ENCODE data around the gene CELF6.
"Not testable (repeated sequence)": the region's sequence is repeated elsewhere in the genome, so short reads cannot be mapped to it uniquely, and the experiment has no call there.

The CELF6 gene

GRCh38 chr15:72315706-72316370 is 4.1 kb downstream of the CELF6 start:
- DNase-seq: no peak

DNA sequence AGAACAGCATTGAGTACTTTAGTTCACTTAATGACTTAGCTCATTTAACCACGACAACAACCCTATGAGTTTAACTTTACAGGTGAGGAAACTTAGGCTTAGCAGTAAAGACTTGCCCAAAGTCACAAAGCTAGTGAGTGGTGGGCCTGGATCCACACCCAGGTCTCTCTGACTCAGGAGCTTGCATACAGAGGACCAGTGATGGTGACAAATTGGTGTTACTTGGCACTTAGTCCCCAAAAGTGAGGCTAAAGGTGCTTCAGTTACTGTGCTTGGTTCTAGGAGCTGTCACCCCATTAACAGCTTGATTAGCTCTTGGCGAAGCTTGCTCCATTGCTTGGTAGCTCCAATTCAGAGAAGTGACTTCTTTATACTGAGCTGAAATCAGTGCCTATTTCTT is 6.1 kb downstream of the CELF6 start:
- no peak for DNase-seq

DNA sequence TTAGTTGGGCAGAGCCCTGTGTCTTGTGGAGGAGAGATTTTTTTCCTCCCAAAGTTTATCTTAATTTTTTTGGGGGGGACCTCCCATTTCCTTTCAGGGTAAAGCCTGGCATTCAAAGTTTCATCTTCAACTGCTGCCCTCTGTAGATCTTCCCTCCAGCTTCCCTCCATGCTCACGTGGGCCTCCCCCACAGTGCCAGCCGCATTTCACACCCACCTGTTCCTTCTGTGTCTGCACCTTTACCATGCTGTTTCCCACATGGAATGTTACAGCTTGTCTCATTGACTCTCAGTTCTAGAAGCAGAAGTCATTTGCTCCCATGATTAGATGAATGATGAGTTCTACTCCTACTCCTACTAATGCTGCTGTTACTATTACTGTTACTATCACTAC is 6.5 kb downstream of the CELF6 start:
- no peak for DNase-seq

- DNase-seq: peak; percentile 60
These were observed 7.1 kb downstream of the CELF6 start for GRCh38 chr15:72312605-72313447.

GRCh38 chr15:72307026-72307425 is 12.9 kb downstream of the CELF6 start:
- DNase-seq: no peak

DNA sequence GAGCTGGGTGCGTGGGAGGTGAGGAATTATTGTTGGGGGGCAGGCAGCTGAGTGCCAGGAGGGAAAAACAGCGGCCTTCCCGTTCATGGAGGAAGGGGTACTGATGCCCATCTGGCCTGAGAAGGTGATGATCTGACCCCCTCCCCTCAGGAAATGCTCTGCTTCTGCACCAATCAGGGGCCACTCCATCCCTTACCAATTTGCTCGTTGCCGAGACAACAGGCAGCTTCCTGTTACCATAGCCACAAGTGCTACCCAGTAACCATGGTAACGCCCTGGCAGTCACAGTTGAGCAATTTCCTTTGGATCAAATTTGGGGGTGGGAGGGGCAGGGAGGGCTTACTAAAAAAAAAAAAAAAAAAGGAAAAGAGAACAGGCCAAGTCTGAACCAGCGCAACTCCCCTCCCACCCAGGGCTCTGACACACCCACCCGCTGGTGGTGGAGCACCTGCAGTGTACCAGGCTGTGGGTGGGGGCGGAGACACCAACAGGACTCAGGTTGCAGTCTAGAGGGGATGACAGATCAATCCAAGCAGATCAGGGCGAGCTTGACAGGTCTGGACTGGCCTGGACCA is 13.7 kb downstream of the CELF6 start:
- DNase-seq: peak; percentile 52

- no peak for DNase-seq
These were observed 15.4 kb downstream of the CELF6 start for GRCh38 chr15:72304596-72304995.

GRCh38 chr15:72302955-72303354 is 17.0 kb downstream of the CELF6 start:
- DNase-seq: no peak

- no peak for DNase-seq
These were observed 30.2 kb downstream of the CELF6 start for GRCh38 chr15:72289597-72290325.

DNA sequence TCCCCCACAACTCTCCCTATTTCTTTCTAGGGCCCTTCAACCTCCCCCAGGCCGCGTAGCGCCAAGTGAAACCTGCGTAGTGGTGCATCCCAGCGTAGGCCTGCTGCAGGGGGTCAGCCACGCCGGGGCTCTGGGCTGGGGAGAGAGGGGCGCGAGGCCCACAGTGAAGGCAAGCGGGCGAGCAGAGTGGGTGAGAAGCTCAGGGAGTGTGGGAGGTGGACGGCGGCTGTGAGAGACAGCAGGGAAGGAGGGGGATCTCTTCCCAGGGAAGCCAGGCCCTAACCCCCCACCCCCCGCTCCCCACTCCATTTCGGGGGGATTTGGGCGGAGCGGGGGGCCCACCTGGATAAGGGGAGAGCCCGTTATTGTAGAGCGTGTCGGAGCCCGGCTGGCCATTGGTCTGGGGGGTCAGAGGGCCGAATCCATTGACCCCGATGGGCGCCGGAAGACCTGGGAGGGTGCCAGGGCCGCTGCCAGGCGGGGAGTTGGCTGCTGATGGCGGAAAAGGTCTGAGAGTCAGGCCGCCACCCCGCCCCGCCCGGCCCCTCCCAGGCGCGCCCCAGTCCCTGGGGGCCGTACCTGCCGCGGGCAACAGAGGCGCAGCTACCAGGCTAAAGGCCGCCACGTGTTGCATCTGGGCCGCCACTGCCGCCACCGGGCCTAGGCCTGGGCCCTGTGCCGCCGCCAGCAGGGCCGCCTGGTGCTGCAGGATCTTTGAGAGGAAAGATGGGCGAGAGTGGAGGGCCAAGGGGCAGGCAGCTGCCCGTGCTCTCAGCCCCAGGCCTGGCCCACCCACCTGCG is 31.0 kb downstream of the CELF6 start:
- DNase-seq: no peak

DNA sequence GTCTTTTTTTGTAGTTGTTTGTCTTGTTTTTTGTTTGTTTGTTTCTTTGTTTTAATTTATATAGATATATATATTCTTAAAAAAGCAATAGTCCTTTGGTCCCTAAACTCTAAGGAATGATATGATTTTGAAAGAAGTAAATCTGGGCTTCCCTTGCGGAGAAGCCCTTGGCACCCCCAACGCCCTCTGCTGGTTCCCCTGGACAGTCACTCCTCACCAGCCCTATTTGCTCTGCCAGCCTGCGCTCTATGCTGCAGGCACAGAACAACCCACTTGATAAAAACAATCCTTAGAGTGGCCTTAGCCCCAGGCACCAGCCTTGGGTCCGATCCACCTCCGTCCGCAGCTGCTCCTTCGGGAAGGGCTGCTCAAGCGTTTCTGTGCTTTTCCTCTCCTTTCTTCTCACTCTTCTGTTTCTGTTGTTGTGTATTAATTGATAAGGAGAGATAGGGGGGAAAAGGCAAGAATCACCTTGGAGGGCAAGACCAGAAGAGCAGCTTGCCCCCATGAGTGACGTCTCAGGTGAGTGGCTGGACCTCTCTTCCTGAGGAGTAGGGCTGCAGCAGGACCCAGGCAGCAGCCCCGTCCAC is 33.9 kb downstream of the CELF6 start:
- DNase-seq: peak; percentile 16

- DNase-seq: no peak
These were observed 34.6 kb downstream of the CELF6 start for GRCh38 chr15:72285402-72285801.

DNA sequence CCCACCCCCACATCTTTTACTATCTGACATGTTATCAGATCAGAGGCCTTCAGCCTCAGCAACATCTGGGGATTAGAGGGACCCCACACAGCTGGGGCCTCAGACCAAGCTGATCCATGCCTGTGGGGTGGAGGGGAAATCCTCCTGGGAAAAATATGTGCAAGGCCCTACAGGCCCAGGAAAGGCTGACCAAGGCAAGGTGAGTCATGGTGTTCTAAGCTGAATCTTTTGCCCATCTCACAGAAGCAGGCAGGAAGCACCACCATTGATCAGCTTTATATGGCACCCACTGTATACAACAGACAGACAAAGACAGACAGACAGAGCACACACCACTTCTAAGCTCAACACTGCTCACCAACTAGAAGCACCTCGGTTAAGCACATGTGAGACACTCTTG is 35.2 kb downstream of the CELF6 start:
- DNase-seq: no peak

DNA sequence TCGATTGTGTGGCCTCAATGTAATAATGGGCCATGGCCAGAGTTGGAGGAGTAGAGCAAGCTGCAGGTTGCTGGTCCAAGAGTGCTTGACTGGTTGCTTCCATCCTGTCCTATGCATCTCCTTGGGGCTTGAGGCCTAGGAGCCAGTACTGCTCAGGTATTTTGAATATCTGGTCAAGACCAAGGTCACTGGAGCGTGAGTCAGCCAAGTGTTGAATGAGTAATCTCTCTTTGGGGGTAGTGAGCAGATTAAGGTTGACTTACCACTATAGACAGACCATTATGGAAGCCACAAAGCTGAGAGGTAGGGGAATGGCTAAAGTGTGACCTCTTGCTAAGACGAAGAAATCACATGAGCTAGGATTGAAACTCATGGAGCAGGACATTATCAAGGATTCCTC is 38.2 kb downstream of the CELF6 start:
- no peak for DNase-seq

DNA sequence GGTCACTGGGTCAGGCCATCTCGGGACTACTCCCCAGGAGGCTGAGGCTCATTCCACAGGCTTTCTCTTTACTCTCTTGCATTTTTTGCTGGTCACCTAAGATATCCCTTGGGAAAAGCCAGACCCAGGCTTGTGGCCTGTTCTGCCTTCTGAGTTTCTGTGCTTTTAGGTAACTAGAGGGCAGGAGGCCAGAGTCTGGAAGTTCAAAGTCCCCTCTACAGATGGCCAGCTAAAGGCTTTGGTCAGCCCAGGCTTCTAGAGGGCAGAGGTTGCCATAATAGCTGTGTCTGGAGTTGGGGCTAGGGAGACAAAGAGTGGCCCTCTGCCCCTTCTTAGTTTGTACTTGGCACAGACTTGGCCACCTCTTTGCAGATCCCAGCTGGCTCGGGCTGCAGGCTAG is 39.2 kb downstream of the CELF6 start:
- DNase-seq: no peak

DNA sequence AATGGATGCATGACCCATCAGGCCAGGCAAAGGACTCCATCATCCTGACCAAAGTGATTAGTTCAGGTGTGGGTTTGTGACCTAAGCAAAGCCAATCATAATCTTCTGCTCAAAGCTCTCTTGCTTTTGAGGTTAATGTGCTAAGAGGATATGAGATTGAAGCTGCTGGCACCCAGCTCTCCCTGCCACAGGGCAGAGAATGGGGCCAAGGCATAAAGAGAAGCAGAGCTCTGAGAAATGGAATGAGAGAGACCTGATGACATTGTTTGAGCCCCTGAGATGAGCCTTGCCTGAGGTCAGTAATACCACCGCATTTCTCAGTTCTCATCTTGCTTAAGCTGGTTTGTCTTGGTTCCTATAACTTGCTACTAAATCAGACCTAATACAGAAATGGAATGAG is 41.2 kb downstream of the CELF6 start:
- DNase-seq: no peak

- DNase-seq: no peak
These were observed 43.6 kb downstream of the CELF6 start for GRCh38 chr15:72276326-72276700.

- not testable (repeated sequence) for DNase-seq
These were observed 44.2 kb downstream of the CELF6 start for GRCh38 chr15:72275635-72276325.

DNA sequence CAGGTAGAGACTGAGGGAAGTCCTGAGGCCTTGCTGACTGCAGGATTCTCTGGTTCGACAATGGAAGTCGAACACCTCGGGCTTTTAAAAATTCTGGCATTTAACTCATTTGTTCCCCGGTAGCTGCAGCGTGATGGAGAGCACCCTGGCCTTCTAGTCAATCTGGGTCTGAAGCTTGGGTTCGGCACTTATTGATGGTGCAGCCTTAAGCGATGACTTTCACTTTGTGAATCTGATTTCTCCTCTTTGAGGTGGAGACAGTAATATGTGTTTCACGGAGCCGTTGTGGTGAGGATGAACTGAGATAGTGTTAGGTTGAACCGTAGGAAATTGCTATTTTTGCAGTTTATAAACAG is 47.0 kb downstream of the CELF6 start:
- no peak for DNase-seq

DNA sequence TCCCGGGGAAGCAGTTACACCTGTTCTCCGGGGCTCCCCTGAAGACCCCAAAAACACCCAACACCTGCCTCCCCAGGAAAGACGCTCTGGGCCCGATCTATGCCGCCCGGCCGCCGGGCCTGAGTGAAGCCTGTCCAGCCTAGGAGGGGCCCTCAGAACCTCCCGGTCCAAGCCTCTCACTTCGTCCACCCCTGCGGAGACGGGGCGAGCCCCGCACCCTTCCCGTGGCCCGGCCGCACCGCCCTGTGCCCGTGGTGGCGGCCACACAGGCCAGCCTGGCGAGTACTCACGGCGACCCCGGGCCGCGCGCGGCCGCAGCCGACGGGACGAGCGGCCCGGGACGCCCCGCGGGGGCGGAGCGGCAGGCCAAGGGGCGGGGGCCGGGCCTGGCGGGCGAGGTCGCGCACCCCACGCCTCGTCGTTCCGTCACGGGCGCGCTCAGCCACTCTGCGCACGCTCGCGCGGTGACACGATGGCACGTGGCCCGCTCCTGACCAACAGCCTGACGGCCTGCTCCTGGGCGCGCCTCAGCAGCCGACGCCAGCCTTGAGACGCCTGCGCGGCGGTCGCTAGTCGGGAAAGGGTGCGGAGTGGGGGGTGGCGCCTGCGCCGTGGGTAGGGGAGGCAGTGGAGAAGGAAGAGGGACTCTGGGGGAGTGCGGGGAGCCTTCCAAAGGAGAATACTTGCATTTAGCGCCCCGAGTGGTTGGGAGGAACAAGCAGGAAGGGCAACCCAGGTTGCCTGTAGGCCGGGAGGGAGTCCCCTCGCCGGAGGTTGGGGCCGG is 47.6 kb downstream of the CELF6 start, which contains the start of gene PARP6:
Gene PARP6, minus strand, starts transcription at position 342 of the 784 bp plus-strand sequence. CDS start 5,077 bp downstream, outside the sequence.
- DNase-seq: peak; percentile 98

- DNase-seq: peak; percentile 16
These were observed 48.1 kb downstream of the CELF6 start for GRCh38 chr15:72271895-72272212.
